IPS-11a (cell line): ENCODE measurements around the gene ANKRD53.

Experiments used
- H3K4me3 ChIP-seq: one replicate; pipeline ENCODE4 v1.5.1; 2013; ENCODE audit warnings: low read depth, low read length, control low read depth

Gene ANKRD53

DNA sequence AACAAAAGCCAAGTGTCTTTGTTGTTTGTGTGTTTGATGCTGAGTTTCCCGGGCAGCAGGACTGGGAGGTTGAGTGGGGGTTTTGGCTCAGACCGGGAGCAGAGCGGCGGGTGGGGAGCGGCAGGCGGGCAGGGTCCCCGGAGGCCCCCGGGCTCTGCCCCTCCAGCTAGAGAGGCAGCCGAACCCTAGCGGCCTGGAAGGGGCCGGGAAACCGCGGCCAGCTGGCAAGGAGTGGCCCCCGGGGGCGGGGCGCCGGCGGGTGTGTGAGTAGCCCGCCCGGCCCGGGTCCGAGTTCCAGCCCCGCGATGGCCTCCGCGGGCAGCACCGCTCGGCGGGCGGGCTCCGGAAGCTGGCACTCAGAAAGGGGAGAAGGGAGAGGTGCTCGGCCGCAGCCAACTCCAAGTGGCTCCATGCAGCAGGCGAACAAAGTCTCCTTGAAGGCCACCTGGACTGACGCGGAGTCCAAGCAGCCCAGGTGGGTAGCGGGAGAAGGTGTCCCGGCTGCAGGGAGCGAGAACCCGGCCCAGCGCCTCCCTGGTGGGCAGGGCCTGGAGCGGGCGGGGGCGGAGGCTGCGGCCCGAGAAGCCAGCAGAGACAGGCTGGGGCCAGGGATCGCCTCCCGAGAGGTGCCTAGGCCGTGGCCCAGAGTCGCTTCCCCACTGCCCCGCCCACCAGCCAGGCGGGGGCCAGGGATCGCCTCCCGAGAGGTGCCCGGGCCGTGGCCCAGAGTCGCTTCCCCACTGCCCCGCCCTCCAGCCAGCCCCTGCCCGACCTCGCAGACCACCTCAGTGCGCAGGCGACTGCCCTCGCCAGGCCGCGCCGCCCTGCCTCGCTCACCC, at the start of gene ANKRD53:
Gene ANKRD53, plus strand, starts transcription at position 290 of the 839 bp plus-strand sequence. Its CDS starts 16 bp downstream, at position 306.
- peak within 1 kb of the TSS; percentile 65 for H3K4me3 ChIP-seq

- H3K4me3 ChIP-seq, result no peak overlapping the region
Observed at GRCh38 chr2:70930371-70931329, 47.8 kb upstream of the ANKRD53 start.

DNA sequence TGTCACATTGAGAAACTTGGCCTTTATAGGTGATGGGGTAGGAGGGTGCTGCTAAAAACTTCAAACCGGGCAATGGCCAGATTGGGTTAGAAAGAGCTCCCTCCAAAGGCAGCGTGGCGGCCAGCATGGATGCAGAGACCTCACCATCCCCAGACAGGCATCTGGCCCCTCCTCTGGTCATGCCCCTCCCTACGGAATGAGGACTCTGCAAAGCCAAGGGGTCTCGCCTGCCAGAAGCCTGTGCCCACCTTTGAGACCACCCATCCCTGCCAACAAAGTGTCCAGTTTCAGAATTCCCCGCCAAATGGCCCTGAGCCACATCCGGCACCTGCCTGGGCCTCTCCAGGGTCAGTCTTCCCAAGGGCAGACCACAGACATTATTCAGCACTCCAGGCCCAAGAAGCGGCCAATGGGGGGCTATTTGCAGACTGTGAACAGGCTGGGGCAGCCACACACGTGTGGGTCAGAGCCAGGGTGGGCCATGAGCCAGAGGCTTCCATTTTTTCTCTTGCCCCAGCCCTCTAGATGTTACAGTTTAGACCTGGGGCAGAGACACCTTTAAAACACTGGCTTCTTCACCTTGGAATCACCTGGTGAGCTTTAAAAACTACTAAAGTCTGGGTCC, 46.9 kb upstream of the ANKRD53 start:
- no peak overlapping the region for H3K4me3 ChIP-seq

GRCh38 chr2:70932631-70933230, 45.7 kb upstream of the ANKRD53 start:
- H3K4me3 ChIP-seq, result no peak overlapping the region

DNA sequence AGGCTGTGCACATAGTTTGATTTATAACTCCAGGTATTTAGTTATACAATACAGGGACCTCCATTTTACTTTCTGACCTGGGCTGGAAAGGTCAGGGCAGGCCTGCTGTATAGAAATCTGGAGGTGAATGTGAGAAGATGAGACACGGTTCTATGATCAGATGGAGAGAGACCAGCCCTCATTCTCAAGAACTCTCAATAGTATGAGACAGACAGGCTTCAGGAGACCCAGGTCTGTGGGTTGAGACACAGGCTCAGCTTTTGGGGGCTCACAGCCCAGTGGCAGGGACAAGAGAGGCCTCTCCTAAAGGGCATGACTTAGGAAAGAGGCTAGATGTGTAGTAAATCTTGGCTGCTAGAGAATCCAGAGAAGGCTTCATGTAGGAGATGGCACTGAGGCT, 43.4 kb upstream of the ANKRD53 start:
- no peak overlapping the region for H3K4me3 ChIP-seq

DNA sequence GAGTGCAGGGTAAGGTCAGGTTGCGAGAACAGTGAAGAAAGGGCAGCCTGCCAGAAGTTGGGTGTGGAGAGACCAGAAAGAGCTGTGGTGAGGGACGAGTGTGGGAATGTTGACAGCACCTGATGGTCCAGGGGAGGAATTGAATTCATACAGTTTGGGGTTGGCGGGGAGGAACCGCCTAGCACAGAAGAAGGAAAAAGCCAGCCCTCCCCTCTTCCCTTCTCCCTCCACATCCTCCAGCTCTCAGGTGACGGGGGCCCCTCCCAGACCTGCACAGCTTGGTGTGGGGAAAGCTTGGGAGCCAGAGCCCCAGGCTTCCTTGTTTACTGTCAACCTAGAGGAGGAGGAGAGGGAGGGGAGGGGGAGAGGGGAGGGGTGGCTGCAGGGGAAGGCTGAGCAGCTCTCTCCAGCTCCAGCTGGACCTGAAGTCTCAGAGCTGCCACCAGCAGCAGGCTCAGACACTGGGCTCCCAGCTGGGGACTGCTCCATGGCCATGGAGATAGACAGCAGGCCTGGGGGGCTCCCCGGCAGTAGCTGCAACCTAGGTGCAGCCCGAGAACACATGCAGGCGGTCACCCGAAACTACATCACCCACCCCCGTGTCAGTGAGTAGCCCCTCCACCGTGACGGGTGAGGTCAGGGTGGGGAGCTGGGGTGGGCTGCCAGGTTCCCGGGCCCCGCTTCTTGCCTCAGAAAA, 42.8 kb upstream of the ANKRD53 start, which contains the start of gene ATP6V1B1:
Gene ATP6V1B1, plus strand, starts transcription at position 433 of the 697 bp plus-strand sequence. Its CDS starts 55 bp downstream, at position 488.
- H3K4me3 ChIP-seq, result no peak within 1 kb of the TSS

DNA sequence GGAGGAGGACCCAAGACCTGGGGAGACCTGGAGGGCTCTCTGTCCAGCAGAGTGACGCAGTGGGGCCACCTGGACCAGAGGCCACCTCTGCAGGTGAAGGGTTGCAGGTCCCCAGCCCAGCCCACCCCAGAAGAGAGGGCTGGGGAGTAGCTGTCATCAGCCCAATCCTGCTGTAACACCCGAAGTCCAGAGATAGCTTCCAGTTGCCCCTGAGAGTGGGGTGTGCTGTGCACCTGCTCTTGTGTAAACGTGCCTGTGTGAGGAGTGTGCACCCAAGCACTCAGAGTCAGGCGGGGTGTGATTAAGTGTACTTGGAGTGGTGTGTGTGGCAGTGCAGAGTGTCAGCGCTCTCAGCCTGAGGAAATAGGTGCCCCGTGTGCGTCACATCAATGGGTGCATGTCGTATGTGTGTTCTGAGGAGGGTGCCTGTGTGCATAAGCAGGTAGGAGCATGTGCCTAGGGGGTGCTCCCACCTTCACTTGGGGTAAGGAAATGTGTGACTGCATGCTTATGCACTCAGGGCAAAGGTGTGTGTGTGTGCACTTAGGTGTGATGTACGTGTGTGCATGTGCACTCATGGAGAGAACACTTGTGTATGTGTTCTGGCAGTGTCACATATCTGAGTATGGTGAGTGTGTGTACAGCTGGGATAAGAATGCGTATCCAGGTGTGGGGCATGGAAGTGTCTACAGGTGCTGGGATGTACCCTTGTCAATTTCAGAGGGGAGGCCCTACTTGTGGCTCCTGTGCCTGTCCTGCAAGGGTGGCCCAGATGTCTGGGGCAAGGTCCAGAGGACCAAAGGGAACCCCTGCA, 42.1 kb upstream of the ANKRD53 start:
- no peak overlapping the region for H3K4me3 ChIP-seq

DNA sequence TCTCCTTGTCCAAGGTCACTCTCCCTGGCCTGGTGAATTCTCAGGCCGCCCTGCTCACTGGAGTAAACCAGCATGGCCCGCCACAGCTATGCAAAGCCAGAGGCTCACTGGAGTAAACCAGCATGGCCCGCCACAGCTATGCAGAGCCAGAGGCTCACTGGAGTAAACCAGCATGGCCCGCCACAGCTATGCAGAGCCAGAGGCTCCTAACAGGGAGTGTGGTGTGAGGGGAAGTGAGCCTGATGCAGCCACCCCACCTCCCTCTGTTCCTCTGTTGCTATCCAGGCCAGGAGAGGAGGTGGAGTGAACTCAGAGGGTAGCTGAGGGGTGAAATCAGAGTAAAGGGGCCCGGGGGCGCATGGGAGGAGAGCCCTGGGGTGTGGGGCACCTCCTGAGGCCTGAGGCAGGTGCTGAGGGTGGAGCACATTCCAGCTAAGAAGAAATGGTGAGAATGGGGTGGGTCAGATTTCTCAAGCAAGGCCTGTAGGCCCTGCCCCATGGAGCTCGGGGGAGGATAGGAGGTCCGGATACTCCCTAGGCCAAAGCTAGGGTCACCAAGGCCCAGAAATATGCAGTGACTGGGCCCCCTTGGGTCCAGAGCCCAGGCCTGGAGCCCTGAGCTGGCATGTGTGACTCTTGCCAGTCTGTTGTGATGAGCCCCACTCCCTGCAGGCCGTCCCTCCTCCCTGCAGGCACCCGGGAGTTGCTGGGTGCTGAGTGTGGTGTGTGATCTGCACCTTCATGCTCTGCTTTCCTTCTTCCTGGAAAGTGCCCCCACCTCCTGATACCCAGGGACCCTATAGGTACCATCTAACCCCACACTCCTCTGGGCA, 41.2 kb upstream of the ANKRD53 start:
- no peak overlapping the region for H3K4me3 ChIP-seq

DNA sequence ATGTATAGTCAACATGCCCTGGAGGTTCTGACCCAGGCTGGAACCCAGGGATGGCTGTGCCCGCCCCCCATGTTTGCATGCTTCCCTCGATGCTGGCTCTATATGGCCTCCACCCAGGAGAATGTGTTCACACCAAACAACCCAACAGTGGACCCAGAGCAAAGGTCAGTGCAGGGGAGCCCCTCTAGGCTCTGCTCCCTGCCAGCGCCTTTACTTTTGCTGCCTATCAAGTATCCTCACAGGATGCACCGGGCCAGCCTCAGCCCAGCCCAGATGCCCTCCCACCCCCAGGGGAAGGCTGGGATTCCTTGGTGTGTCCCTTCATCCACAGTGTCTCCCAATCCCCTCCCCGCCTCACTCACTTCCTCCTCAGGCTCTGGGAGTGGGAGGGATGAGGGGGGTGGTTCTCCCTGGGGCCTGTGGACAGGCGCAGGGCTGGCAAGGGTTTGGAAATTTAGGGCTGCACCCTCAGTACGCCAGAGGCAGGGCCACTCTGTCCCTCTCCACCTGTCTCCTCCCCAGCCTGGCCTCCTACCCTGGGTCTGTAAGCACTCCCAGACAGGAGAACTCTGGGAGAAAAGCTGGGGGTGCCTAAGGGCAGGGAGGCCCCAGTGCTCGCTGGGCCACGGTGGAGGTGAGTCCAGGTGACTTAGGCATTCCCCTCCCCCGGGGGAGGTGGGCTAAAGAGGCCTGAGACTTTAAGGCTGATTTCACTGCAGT, 40.4 kb upstream of the ANKRD53 start:
- H3K4me3 ChIP-seq, result no peak overlapping the region

- no peak overlapping the region for H3K4me3 ChIP-seq
Observed at GRCh38 chr2:70938586-70938950, 39.9 kb upstream of the ANKRD53 start.

DNA sequence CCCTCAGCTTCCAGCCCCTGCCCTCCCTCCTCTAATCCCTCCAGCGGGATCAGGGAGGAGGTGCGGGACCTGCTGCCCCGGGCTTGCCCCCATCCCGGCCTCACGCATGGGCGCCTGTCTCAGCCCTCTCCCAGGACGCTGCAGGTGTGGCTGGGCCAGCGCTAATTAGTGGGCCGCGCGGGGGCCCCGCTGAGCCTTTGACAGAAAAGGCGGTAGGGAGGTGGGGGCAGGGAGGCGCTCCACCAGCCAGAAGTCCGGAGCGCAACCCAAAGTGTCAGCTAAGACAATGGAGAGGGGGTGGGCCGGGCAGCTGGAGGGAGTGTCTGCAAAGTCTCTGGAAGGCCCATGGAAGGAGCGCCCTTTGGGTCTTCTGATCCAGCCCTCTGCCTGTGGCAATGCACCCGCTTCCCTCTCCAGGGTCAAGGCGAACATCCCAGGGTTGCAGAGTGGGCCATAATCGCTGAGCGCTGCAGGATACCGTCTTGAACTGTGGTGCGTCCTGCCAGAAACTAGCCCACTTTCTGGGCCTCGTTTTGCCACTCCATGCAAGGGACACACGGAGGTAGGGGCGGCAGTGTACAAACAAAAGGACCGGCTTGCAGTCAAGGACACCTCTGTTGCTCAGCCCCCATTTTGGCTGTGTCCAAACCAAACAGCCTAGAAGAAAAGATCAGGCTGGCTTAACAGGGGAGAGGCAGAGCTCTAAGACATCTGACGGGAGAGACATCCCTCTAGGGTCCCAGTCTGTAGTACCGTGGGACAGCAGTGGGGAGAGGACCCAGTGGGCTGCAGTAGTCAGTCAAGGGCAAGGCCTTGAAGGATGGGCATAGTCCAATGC, 39.2 kb upstream of the ANKRD53 start:
- H3K4me3 ChIP-seq, result peak overlapping the region; percentile 13

- no peak overlapping the region for H3K4me3 ChIP-seq
Observed at GRCh38 chr2:70939839-70940580, 38.4 kb upstream of the ANKRD53 start.

- H3K4me3 ChIP-seq, result no peak overlapping the region
Observed at GRCh38 chr2:70941186-70941585, 37.2 kb upstream of the ANKRD53 start.

- no peak overlapping the region for H3K4me3 ChIP-seq
Observed at GRCh38 chr2:70941701-70942100, 36.7 kb upstream of the ANKRD53 start.

GRCh38 chr2:70942396-70943204, 35.8 kb upstream of the ANKRD53 start:
- no peak overlapping the region for H3K4me3 ChIP-seq
